ENCODE results near the gene CLEC6A. TPM values are rescaled to one million over a fixed set of nuclear protein-coding genes. Genes with fewer than 3 reads are reported as not detected.
A peak's percentile ranks its signal among the peaks of the same experiment; 100 is the strongest.
"Not testable (repeated sequence)": the region's sequence is repeated elsewhere in the genome, so short reads cannot be mapped to it uniquely, and the experiment has no call there.

The CLEC6A gene
- total and polyA plus RNA-seq, 2 of the 8 experiments (the other 6 are each of a cell fraction or from before 2014, with no cell fraction given), result not detected

DNA sequence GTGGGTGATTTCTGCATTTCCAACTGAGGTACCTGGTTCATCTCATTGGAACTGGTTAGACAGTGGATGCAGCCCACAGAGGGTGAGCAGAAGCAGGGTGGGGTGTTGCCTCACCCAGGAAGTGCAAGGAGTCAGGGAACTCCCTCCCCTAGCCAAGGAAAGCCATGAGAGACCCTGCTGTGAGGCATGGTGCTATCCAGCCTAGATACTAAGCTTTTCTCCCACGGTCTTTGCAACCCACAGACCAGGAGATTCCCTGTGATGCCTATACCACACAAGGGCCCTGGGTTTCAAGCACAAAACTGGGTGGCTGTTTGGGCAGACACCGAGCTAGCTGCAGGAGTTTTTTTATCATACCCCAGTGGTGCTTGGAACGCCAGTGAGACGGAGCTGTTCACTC lies 39.9 kb downstream of the CLEC6A start:
- H3K4me2 ChIP-seq (ENCODE audit: insufficient read depth in 1 of 2, low read depth in 2 of 2, low read length in 2 of 2); H3K79me1 ChIP-seq (ENCODE audit: low read depth, low read length); H3K27me3 ChIP-seq (replicated peaks in 1 of 4; ENCODE audit: control insufficient read depth in 3 of 4, extremely low read depth in 1 of 4, insufficient read depth in 3 of 4, low read length in 3 of 4); H3K4me1 ChIP-seq (replicated peaks in 1 of 4; ENCODE audit: control insufficient read depth in 3 of 4, insufficient read depth in 4 of 4, low read length in 3 of 4); H3K79me2 ChIP-seq (ENCODE audit: control insufficient read depth in 1 of 2, insufficient read depth in 2 of 2, low read length in 2 of 2); H3K14ac ChIP-seq (ENCODE audit: insufficient read length); H3K23ac ChIP-seq (ENCODE audit: insufficient read length); H3K9me3 ChIP-seq (ENCODE audit: insufficient read depth in 2 of 2, low read depth in 1 of 2, low read length in 1 of 2); H3K4ac ChIP-seq (replicated peaks; ENCODE audit: insufficient read length, low read depth, low read length); H2BK120ac ChIP-seq (replicated peaks; ENCODE audit: low read depth, low read length); H2BK20ac ChIP-seq (ENCODE audit: low read length); H3K4me3 ChIP-seq (ENCODE audit: extremely low read depth in 1 of 4, insufficient read depth in 2 of 4, low read depth in 3 of 4, low read length in 4 of 4); H2BK5ac ChIP-seq (ENCODE audit: low read depth, low read length); H2AK5ac ChIP-seq (ENCODE audit: low read depth, low read length); H4K20me1 ChIP-seq (replicated peaks in 1 of 2; ENCODE audit: control insufficient read depth in 1 of 2, insufficient read depth in 2 of 2, low read length in 2 of 2); H4K91ac ChIP-seq (replicated peaks; ENCODE audit: insufficient read length, low read length); H2BK12ac ChIP-seq (ENCODE audit: low read depth, low read length); H3K9ac ChIP-seq (replicated peaks in 1 of 4; ENCODE audit: extremely low read depth in 1 of 4, low read depth in 3 of 4, low read length in 3 of 4); DNase-seq (ENCODE audit: low read depth in 1 of 2, low spot score in 2 of 2); H3K23me2 ChIP-seq (ENCODE audit: low read depth, low read length); H3K36me3 ChIP-seq (ENCODE audit: control insufficient read depth in 2 of 4, insufficient read depth in 4 of 4, low read length in 3 of 4); H2BK15ac ChIP-seq (ENCODE audit: low read length); POLR2A ChIA-PET (ENCODE audit: partially characterized antibody); H3K56ac ChIP-seq (replicated peaks; ENCODE audit: insufficient read length, low read depth, low read length); FAIRE-seq; H3K27ac ChIP-seq (ENCODE audit: low read depth, low read length): not testable (repeated sequence)
- 89% methylated on average over 4 of the region's 4 CpGs; no CpG with 5 or more reads in 1 of the 2 experiments for WGBS, 2 experiments (ENCODE audit: extremely low coverage in 1 of 2, insufficient coverage in 1 of 2, insufficient read length in 1 of 2, insufficient replicate concordance in 2 of 2, low coverage in 1 of 2, low lambda C conversion rate in 2 of 2, missing lambda C conversion rate in 1 of 2)
- 0 out of 2 replicates have a peak overlapping the region, but pooled peaks have one; percentile 25 for H3K18ac ChIP-seq (ENCODE audit: extremely low read depth, low read length)
- peak overlapping the region; percentile 36 for H4K5ac ChIP-seq (ENCODE audit: insufficient read length, low read depth, low read length)
- peak overlapping the region; percentile 94; the same call in 1 of the 2 replicates for H2AFZ ChIP-seq (ENCODE audit: low read length)
- H4K8ac ChIP-seq (ENCODE audit: extremely low read depth, insufficient read depth, low read length), result peak overlapping the region; percentile 65; the same call in 1 of the 2 replicates
- CTCF ChIA-PET (ENCODE audit: partially characterized antibody), result interaction anchor here (0.5 to 1.1 kb wide), 4 partner anchors 13 to 114 kb away, joined by 3 to 4 read pairs (median 4); no protein-coding TSS in a partner anchor

DNA sequence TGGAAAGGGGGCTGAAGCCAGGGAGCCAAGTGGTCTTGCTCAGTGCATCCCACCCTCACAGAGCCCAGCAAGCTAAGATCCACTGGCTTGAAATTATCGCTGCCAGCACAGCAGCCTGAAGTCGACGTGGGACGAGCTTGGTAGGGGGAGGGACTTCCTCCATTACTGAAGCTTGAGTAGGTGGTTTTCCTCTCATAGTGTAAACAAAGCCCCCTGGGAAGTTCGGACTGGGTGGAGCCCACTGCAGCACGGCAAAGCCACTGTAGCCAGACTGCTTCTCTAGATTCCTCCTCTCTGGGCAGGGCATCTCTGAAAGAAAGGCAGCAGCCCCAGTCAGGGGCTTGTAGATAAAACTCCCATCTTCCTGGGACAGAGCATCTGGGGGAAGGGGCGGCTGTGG lies 40.3 kb downstream of the CLEC6A start:
- H3K4ac ChIP-seq (replicated peaks; ENCODE audit: insufficient read length, low read depth, low read length); DNase-seq (ENCODE audit: low read depth in 1 of 2, low spot score in 2 of 2); H3K9me3 ChIP-seq (ENCODE audit: insufficient read depth in 2 of 2, low read depth in 1 of 2, low read length in 1 of 2); FAIRE-seq; H3K23me2 ChIP-seq (ENCODE audit: low read depth, low read length); H2AK5ac ChIP-seq (ENCODE audit: low read depth, low read length); H4K20me1 ChIP-seq (replicated peaks in 1 of 2; ENCODE audit: control insufficient read depth in 1 of 2, insufficient read depth in 2 of 2, low read length in 2 of 2); H2BK15ac ChIP-seq (ENCODE audit: low read length); H4K91ac ChIP-seq (replicated peaks; ENCODE audit: insufficient read length, low read length); H3K79me2 ChIP-seq (ENCODE audit: control insufficient read depth in 1 of 2, insufficient read depth in 2 of 2, low read length in 2 of 2); H3K79me1 ChIP-seq (ENCODE audit: low read depth, low read length); H3K4me3 ChIP-seq (ENCODE audit: extremely low read depth in 1 of 4, insufficient read depth in 2 of 4, low read depth in 3 of 4, low read length in 4 of 4); H3K14ac ChIP-seq (ENCODE audit: insufficient read length); H3K27ac ChIP-seq (ENCODE audit: low read depth, low read length); H3K9ac ChIP-seq (replicated peaks in 1 of 4; ENCODE audit: extremely low read depth in 1 of 4, low read depth in 3 of 4, low read length in 3 of 4); POLR2A ChIA-PET (ENCODE audit: partially characterized antibody); H2BK5ac ChIP-seq (ENCODE audit: low read depth, low read length); H3K27me3 ChIP-seq (replicated peaks in 1 of 4; ENCODE audit: control insufficient read depth in 3 of 4, extremely low read depth in 1 of 4, insufficient read depth in 3 of 4, low read length in 3 of 4); H3K56ac ChIP-seq (replicated peaks; ENCODE audit: insufficient read length, low read depth, low read length); H2BK20ac ChIP-seq (ENCODE audit: low read length); H3K23ac ChIP-seq (ENCODE audit: insufficient read length); H3K4me1 ChIP-seq (replicated peaks in 1 of 4; ENCODE audit: control insufficient read depth in 3 of 4, insufficient read depth in 4 of 4, low read length in 3 of 4); H3K36me3 ChIP-seq (ENCODE audit: control insufficient read depth in 2 of 4, insufficient read depth in 4 of 4, low read length in 3 of 4); H2BK120ac ChIP-seq (replicated peaks; ENCODE audit: low read depth, low read length); H2BK12ac ChIP-seq (ENCODE audit: low read depth, low read length); H3K4me2 ChIP-seq (ENCODE audit: insufficient read depth in 1 of 2, low read depth in 2 of 2, low read length in 2 of 2): not testable (repeated sequence)
- peak overlapping the region; percentile 36 for H4K5ac ChIP-seq (ENCODE audit: insufficient read length, low read depth, low read length)
- peak overlapping the region; percentile 94; the same call in 1 of the 2 replicates for H2AFZ ChIP-seq (ENCODE audit: low read length)
- CTCF ChIA-PET (ENCODE audit: partially characterized antibody), result interaction anchor here (0.5 to 1.1 kb wide), 5 partner anchors 13 to 152 kb away, joined by 3 to 4 read pairs (median 3); no protein-coding TSS in a partner anchor
- H3K18ac ChIP-seq (ENCODE audit: extremely low read depth, low read length), result 0 out of 2 replicates have a peak overlapping the region, but pooled peaks have one; percentile 25
- WGBS, 2 experiments (ENCODE audit: extremely low coverage in 1 of 2, insufficient coverage in 1 of 2, insufficient read length in 1 of 2, insufficient replicate concordance in 2 of 2, low coverage in 1 of 2, low lambda C conversion rate in 2 of 2, missing lambda C conversion rate in 1 of 2), result 83% methylated on average over 7 of the region's 7 CpGs; no CpG with 5 or more reads in 1 of the 2 experiments
- H4K8ac ChIP-seq (ENCODE audit: extremely low read depth, insufficient read depth, low read length), result peak overlapping the region; percentile 65

Measured in H1 (cell line).